ENCODE data around the gene CNTNAP2. TPM values are rescaled to one million over a fixed set of nuclear protein-coding genes. Genes with fewer than 3 reads are reported as not detected.

Gene CNTNAP2
- total and polyA plus RNA-seq, 8 donors = 0.94 to 42.5 (median 38.6) TPM

GRCh38 chr7:147990942-147991341 is 1874.3 kb downstream of the CNTNAP2 start:
- Histone ChIP-seq H3K4me1 (no peaks in the 10 kb centered on the region), H3K9me3 (peaks cover 0 to 3% of the 10 kb centered on the region in 2 donors), H3K27me3 (no peaks in the 10 kb centered on the region), H3K36me3 (no peaks in the 10 kb centered on the region), H3K27ac (no peak overlapping the region), H3K4me3 (no peak overlapping the region)
- ATAC-seq = no peak
- no peak for DNase-seq
- TF ChIP-seq CTCF (IDR thresholded peaks at IDR 0.05) = no peak
- intact Hi-C loops (cut with DNase I) = no loop called here

DNA sequence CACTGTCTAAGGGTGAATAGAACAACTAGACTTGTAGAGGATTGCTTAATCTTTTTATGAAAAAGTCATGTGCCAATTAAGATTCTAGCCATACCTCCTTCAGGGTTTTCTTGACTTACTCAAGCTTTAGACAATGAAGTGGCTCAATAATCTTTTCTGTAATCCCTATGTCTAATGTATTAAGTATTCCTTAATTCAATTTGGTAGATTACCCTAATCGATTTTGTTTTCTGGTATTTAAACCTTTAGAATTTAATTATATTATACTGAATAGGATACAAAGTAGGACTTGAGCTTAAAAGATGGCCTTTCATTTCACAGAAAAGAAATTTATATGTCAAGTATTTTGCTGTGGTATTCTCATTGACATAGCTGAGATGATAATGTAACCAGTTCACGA is 1876.1 kb downstream of the CNTNAP2 start:
- ATAC-seq = no peak
- intact Hi-C loops (cut with DNase I) = no loop called here

GRCh38 chr7:147997636-147998035 is 1881.0 kb downstream of the CNTNAP2 start:
- Histone ChIP-seq H3K4me1 (no peaks in the 10 kb centered on the region), H3K27ac (no peak overlapping the region), H3K27me3 (no peaks in the 10 kb centered on the region), H3K36me3 (no peaks in the 10 kb centered on the region), H3K4me3 (no peak overlapping the region), H3K9me3 (no peaks in the 10 kb centered on the region)
- ATAC-seq = no peak
- no peak for DNase-seq
- no peak for TF ChIP-seq CTCF (IDR thresholded peaks at IDR 0.05)
- intact Hi-C loops (cut with DNase I) = no loop called here

More for the DNA sequence above, 1876.1 kb downstream of the CNTNAP2 start:
- Histone ChIP-seq H3K36me3 (no peaks in the 10 kb centered on the region), H3K9me3 (peaks cover 0 to 3% of the 10 kb centered on the region in 2 donors), H3K4me1 (no peaks in the 10 kb centered on the region), H3K4me3 (no peak overlapping the region), H3K27me3 (no peaks in the 10 kb centered on the region), H3K27ac (no peak overlapping the region)
- DNase-seq = no peak
- no peak for TF ChIP-seq CTCF (IDR thresholded peaks at IDR 0.05)

GRCh38 chr7:147999962-148000361 is 1883.4 kb downstream of the CNTNAP2 start:
- Histone ChIP-seq H3K27ac (no peak overlapping the region), H3K4me1 (no peaks in the 10 kb centered on the region), H3K27me3 (no peaks in the 10 kb centered on the region), H3K4me3 (no peak overlapping the region), H3K36me3 (no peaks in the 10 kb centered on the region), H3K9me3 (no peaks in the 10 kb centered on the region)
- DNase-seq (no peak), ATAC-seq (no peak)
- intact Hi-C loops (cut with DNase I) = no loop called here
- no peak for TF ChIP-seq CTCF (IDR thresholded peaks at IDR 0.05)

- H3K4me3 ChIP-seq = no peak overlapping the region
- no peak for ATAC-seq
- intact Hi-C loops (cut with DNase I) = no loop called here
- no peaks in the 10 kb centered on the region for H3K9me3 ChIP-seq
- no peak for TF ChIP-seq CTCF (IDR thresholded peaks at IDR 0.05)
- H3K36me3 ChIP-seq = no peaks in the 10 kb centered on the region
- H3K4me1 ChIP-seq = no peaks in the 10 kb centered on the region
- no peak for DNase-seq
- H3K27ac ChIP-seq = no peak overlapping the region
- H3K27me3 ChIP-seq = no peaks in the 10 kb centered on the region
These were observed 1895.2 kb downstream of the CNTNAP2 start for GRCh38 chr7:148011753-148012152.

All from left lung (tissue), 10 donors.